ENCODE results near the gene PELI2.
"Not testable (repeated sequence)": the region's sequence is repeated elsewhere in the genome, so short reads cannot be mapped to it uniquely, and the experiment has no call there.

Gene PELI2

GRCh38 chr14:56144176-56144575 is 26.0 kb downstream of the PELI2 start:
- DNase-seq, result no peak

GRCh38 chr14:56145181-56145769 is 27.1 kb downstream of the PELI2 start:
- no peak for DNase-seq

GRCh38 chr14:56145965-56146364 is 27.8 kb downstream of the PELI2 start:
- no peak for DNase-seq

- no peak for DNase-seq
Measured at GRCh38 chr14:56147449-56147848, 29.2 kb downstream of the PELI2 start.

- DNase-seq, result no peak
Measured at GRCh38 chr14:56147986-56148901, 30.0 kb downstream of the PELI2 start.

GRCh38 chr14:56149151-56149550 is 30.9 kb downstream of the PELI2 start:
- no peak for DNase-seq

GRCh38 chr14:56149995-56150394 is 31.8 kb downstream of the PELI2 start:
- DNase-seq, result no peak

GRCh38 chr14:56150645-56151345 is 32.6 kb downstream of the PELI2 start:
- DNase-seq, result no peak

GRCh38 chr14:56152221-56152620 is 34.0 kb downstream of the PELI2 start:
- DNase-seq, result no peak

GRCh38 chr14:56153267-56153666 is 35.1 kb downstream of the PELI2 start:
- DNase-seq, result no peak

- no peak for DNase-seq
Measured at GRCh38 chr14:56154321-56154720, 36.1 kb downstream of the PELI2 start.

GRCh38 chr14:56156096-56156495 is 37.9 kb downstream of the PELI2 start:
- DNase-seq, result no peak

- DNase-seq, result no peak
Measured at GRCh38 chr14:56159066-56159465, 40.9 kb downstream of the PELI2 start.

- no peak for DNase-seq
Measured at GRCh38 chr14:56160088-56160487, 41.9 kb downstream of the PELI2 start.

- no peak for DNase-seq
Measured at GRCh38 chr14:56161658-56162057, 43.4 kb downstream of the PELI2 start.

- no peak for DNase-seq
Measured at GRCh38 chr14:56162476-56162875, 44.3 kb downstream of the PELI2 start.

- DNase-seq, result not testable (repeated sequence)
Measured at GRCh38 chr14:56166579-56166978, 48.4 kb downstream of the PELI2 start.

GRCh38 chr14:56168007-56168616 is 49.9 kb downstream of the PELI2 start:
- no peak for DNase-seq

- DNase-seq, result no peak
Measured at GRCh38 chr14:56170028-56170427, 51.8 kb downstream of the PELI2 start.

- no peak for DNase-seq
Measured at GRCh38 chr14:56170877-56171422, 52.7 kb downstream of the PELI2 start.

- no peak for DNase-seq
Measured at GRCh38 chr14:56172074-56172473, 53.9 kb downstream of the PELI2 start.

- DNase-seq, result no peak
Measured at GRCh38 chr14:56172571-56172971, 54.4 kb downstream of the PELI2 start.

- no peak for DNase-seq
Measured at GRCh38 chr14:56173365-56173922, 55.2 kb downstream of the PELI2 start.

All from left hindlimb (tissue), 1 donor.